HG03378 (cell line): ENCODE results near the gene CITED4.
A peak's percentile ranks its signal among the peaks of the same experiment; 100 is the strongest.
"Not testable (repeated sequence)": the region's sequence is repeated elsewhere in the genome, so short reads cannot be mapped to it uniquely, and the experiment has no call there.

Experiments used
- ATAC-seq: cut with Tn5 transposase; IDR thresholded peaks from one replicate; pipeline ENCODE4 v1.9.1; 2021; ENCODE audit warnings: mild to moderate bottlenecking, moderate library complexity; ENCODE audit not compliant: unreplicated experiment

The CITED4 gene, protein sequence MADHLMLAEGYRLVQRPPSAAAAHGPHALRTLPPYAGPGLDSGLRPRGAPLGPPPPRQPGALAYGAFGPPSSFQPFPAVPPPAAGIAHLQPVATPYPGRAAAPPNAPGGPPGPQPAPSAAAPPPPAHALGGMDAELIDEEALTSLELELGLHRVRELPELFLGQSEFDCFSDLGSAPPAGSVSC

DNA sequence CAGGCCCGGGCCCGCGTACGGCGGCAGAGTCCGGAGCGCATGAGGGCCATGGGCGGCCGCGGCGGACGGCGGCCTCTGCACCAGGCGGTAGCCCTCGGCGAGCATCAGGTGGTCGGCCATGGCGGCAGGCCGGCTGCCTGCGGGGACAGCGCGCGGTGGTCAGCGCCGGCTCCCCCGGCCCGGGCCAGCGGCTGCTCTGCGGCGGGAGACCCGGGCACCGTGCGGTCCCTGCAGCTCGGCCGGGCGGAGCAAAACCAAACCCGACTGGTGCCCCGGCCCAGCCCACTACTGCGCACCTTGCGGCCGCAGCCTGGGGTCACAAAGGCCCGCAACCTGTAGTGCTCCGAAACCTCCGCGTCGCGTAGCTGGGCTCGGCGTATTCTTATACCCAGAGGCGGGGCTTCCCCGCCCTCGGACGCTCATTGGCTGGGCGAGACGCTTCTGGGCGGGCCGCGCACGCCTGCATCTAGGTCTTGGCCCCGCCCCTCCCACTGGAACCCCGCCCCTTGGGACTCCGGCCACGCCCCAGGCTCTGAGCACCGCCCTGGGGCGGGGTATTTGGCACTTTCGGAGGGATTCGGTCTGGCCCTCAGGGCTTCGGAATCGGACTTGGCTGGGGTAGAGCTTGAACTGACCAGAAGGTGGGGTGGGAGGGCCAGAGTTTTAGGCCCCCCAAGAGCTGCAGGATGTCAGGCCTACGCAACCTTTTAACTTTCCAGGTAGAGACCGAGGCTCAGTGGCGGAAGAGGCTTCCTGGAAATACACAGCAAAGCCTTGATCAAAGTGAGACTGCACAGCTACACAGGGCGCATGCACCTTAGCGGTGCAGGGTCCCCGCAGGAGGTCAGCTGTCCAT is at the start of gene CITED4:
TSS of gene CITED4 (minus strand) at position 356 of the 856 bp plus-strand sequence. CDS start at position 120, 236 bp downstream.
- ATAC-seq: peak; percentile 89

DNA sequence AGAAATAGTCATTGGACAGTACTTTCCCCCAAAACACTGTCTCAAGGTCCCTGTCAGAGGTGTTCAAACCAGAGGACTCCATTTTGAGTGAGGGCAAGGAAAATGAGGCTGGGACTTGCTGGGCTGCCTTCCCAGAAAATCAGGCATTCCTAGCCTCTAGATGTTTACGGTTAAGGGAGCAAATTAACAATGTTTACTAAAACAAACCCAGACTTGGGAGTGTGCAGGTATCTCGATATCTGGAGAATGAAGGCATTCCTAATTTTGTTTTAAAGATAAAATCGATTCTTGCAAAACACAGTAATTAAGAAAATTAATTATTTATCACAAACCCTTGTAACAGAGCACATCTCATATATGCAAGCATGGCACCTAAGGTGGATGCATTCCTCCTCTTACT is 48.9 kb upstream of the CITED4 start:
- no peak for ATAC-seq

DNA sequence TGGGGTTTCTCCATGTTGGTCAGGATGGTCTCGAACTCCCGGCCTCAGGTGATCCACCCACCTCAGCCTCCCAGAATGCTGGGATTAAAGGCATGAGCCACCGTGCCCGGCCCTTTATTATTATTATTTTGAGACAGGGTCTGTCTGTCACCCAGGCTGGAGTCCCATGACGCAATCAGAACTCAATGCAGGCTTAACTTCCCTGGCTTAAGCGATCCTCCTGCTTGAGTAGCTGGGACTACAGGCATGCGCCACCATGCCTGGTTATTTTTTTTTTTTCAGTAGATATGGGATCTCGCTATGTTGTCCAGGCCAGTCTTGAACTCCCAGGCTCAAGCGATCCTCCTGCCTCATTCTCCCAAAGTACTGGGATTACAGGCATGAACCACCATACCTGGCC is 47.1 kb upstream of the CITED4 start:
- no peak for ATAC-seq

DNA sequence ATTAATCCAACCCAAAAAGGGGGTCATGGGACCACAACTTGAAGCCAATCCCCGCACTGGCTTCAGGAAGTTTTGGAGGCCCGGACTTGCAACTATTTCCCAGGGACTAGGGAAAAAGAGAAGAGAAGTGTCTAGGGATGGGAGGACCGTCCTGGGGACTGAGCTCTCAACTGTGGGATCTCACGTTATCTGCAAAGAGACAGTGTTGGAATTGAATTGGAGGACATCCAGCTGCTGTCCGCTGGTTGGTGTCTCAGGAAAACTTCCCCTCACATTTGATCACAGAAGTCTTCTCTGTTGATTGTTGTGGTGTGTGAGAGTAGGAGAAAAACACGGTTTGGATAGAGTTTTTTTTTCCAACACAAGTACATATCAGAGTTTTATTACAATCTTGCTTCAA is 46.2 kb upstream of the CITED4 start:
- ATAC-seq: no peak

DNA sequence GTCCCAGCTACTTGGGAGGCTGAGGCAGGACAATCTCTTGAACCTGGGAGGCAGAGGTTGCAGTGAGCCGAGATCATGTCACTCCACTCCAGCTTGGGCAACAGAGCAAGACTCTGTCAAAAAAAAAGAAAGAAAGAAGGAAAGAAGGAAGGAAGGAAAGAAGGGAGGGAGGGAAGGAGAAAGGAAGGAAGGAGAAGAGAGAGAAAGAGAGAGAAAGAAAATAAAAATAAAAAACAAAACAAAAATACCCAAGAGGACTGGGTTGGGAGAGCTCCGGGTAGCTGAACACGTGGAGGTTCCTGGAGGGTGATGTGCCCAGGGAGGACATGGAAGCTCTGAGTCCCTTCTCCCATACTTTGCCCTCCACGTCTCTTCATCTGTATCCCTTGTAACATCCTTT is 45.7 kb upstream of the CITED4 start:
- no peak for ATAC-seq

DNA sequence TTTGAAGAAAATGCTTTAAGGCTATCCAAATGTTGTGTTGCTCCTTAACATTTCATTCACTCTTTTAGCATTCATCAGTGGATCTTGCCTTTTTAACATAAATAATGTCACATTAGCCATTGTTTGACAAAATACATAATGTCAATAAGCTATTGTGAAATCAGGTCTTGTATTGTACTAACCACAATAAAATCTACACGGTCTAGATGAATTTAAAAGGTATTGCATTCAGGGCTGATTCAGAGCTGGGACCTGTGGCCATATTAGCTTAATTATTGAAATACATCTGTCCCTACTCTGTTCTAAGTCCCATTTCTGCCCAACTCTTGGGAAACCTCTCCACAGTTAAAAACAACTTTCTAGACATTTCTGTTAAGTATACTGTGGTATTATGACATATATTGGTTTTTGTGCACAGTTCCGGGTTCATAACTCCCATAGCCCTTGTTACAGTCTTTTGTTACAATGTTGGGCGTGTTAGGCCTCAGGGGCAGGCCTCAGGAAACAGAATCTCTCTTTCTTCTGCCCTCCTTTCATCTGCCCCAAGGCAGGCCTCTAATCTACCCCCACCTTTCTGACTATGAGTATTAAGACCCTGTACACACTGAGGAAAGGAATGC is 44.7 kb upstream of the CITED4 start:
- ATAC-seq: no peak

DNA sequence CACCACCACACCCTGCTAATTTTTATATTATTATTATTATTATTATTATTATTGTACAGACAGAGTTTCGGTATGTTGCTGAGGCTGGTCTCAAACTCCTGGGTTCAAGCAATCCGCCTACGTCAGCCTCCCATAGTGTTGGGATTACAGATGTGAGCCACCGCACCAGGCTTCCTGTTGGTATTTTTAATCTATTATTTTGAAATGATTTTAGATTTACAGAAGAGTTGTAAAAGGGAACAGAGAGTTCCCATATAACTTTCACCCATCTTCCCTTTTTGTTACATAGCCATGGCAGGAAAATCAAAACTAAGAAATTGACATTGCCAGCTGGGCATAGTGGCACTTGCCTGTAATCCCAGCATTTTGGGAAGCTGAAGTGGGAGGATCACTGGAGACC is 42.9 kb upstream of the CITED4 start:
- no peak for ATAC-seq

DNA sequence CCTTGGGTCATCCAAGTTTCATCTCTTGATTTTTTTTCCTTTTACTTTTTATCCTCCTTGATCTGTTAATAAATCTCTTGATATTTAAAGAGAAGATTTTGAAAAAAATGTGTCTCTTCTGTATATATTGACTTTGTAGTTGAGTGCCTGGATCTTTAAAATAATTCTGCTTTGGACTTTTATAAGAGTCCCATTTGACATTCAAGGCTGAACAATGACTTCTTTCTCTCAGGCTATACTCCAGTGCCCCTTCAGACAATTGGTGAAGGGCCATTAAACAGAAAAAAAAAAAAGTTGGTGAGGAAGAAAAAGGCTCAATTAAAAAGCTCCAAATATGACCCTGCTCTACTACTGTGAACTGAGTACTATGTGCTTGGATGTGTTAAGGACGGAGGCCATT is 40.9 kb upstream of the CITED4 start:
- no peak for ATAC-seq

DNA sequence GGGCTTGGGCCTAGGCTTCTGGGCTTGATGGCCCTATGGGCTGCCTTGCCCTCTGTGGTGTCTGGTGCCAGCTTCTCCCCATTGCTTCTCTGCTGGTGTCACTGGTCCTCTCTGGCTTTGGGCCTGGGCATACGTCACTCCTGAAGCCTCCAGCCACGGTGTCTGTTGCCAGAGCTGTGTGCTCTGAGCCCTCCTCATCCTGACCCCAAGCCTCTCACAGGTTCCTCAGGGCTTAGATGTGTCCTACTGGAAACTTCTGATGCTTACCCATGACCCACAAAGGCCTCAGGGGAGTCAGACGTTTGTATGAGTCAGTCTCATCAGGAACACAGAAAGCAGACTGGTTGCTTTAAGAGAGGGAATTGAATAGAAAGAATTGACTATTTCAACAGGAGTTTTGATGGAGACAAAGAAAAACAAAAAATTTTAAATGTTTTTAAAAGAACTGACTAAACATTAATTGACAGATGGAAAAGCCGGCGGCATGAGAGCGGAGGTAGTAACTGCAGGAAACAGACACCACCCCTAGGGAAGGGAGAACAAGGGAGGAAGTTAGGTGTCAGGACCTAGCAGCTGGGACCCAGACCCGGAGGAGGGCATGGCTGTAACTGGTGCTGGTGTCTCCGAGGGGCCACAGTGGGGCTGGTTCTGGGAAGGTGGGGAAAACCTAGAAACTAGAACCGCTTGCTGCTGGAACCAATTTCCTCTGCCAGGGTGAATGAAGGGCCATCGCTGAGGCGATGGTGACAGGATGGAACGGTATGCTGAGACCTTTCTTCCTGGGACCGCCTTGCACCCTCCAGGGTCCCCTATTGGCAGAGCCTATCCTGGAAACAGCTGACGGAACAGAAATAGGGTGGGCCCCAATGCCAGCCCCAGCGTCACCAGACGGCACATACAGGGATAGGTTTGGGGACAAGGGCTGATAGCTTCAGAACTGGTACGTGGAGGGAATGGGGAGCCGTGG is 40.0 kb upstream of the CITED4 start:
- ATAC-seq: no peak

DNA sequence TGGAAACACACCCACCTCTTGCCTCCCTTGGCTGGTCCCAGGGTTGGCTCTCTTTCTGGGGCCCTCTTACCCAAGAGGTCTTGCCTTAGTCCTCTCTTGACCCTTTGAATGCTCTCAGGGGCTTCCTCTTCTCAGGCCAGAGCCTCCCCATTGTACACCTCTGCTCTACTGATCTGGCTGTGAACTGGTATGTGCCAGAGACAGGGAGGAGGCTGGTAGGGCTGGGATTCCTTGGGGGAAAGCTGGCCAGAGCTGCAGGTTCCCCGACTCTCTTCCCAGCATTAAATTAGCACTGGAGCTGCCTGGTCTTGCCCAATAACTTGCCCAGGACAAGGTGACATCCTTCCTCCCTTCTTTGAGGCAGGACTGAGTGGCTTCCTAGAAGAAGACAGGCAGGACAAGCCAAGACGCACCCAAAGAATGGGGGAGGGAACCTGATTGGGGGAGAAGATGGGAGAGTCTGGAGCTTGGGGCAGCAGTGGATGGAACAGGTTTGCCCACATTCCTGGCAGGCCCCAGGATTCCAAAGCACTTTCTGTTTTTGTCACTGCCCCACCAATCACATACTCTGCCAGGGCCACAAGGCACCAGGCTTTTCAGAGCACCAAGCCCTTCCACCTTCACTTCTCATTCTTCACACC is 37.2 kb upstream of the CITED4 start:
- ATAC-seq: no peak

DNA sequence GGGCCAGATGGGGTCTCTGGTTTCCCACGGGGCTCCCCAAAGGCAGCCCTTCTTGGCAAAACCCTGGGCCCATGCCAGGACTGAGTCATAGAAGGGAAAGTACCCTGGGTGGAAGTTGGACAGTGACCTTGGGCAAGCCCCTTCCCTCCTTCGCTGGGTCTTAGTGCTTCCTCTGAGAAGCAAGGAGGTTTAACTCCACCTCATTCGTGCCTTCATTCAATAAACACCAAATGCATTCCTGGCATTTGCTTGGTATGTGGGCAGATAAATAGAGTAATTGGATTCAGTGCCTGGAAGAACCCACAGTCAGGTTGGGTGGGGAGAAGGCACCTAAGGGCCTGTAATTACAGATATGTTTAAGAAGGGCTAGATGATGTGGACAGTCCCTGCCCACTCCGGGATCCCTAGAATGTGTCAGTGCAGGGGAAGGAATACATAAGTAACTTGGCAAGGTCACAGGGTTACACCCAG is 36.3 kb upstream of the CITED4 start:
- ATAC-seq: no peak

DNA sequence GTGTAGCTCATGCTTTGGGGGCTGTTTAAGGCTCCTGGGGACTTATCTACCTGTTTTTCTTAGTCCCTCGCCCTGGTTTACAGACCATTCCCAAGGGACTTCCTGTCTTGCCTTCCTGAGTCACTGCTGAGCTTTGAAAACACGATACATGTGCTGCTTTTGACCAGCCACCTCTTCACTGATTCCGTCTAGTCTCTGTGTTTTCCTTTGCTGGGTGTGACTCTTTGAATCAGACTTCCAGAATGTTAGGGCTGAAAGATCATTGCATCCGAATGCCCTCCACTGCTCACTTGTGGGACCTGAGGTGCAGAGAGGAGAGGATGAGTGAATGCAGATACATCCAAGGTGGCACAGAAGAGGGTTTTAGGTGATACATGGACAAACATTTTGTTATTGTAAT is 35.4 kb upstream of the CITED4 start:
- ATAC-seq: no peak

DNA sequence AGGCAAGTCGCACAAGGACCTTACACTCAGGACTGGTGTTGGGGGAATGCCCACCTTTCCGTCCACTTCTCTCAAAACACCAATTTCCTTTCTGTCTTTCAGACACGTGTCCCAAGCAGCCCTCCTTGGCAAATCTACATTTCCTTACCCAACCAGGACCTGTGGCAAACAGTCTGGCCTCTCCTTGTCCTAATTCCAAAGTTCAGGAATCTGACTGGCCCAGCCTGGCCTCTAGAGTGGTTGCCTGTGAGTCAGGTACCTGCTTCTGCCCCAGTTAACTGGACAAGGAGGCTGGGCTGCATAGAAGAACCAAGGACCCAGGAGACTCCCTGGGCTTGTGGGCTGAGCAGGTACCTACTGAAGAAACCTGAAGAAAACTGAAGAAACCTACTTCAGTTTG is 34.3 kb upstream of the CITED4 start:
- ATAC-seq: no peak

DNA sequence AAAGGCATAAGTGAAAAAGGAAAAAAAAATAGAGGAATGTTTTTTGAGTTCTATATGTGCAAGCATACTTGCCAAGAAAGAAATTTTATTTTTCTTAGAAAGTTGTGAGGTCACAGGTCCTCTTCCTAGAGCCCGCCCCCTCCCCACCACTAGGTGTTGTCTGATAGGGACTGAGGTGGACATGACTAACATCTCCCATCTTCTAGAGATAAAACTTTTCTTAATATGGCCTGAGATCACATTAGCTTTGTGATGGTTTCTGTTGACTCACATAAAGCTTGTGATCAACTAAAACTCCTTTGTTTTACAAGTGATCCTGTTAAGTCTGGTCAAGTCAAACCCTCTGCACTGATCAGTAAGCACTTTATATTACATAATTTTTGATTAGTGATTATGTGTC is 33.4 kb upstream of the CITED4 start:
- no peak for ATAC-seq

DNA sequence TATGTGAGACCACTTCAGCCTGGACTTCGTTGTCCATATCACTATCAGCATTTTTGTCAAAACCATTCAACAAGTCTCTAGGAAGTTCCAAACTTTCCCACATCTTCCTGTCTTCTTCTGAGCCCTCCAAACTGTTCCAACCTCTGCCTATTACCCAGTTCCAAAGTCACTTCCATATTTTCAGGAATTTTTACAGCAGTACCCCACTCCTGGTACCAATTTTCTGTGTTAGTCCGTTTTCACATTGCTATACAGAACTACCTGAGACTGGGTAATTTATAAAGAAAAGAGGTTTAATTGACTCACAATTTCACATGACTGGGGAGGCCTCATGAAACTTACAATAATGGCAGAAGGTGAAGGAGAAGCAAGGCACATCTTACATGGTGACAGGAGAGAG is 32.7 kb upstream of the CITED4 start:
- not testable (repeated sequence) for ATAC-seq

DNA sequence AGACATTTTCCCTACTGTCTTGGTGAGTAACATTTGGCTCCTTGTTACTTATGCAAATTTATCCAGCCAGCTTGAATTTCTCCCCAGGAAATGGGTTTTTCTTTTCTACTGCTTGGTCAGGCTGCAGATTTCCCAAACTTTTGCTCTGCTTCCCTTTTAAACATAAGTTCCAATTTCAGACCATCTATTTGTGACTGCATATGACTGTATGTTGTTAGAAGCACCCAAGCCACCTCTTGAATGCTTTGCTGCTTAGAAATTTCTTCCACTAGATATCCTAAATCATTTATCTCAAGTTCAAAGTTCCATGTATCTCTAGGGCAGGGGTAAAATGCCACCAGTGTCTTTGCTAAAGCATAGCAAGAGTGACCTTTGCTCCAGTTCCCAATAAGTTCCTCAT is 32.3 kb upstream of the CITED4 start:
- no peak for ATAC-seq

DNA sequence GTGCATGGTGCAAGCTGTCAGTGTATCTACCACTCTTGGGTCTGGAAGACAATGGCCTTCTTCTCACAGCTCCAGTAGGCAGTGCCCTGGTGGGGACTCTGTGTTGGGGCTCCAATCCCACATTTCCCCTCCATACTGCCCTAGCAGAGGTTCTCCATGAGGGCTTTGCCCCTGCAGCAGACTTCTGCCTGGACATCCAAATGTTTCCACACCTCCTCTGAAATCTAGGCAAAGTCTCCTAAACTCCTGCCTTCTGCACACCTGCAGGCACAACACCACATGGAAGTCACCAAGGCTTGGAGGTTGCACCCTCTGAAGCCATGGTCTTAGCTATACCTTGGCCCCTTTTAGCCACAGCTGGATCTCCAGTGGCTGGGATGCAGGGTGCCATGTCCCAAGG is 31.8 kb upstream of the CITED4 start:
- no peak for ATAC-seq

DNA sequence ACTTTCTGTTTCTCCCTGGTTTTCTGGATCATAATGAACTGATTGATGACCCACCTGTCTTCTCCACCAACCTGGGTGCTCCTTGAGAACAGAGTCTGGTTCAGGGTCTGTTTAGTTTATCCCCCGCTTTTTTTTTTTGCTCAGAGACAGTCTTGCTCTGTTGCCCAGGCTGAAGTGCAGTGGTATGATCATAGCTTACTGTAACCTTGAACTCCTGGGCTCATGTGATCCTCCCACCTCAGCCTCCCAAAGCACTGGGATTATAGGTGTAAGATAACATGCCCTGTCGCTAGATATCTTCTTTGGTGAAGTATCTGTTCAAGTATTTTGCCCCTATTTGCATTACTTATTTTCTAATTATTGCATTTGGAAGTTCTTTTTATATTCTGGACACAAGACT is 30.2 kb upstream of the CITED4 start:
- ATAC-seq: no peak

DNA sequence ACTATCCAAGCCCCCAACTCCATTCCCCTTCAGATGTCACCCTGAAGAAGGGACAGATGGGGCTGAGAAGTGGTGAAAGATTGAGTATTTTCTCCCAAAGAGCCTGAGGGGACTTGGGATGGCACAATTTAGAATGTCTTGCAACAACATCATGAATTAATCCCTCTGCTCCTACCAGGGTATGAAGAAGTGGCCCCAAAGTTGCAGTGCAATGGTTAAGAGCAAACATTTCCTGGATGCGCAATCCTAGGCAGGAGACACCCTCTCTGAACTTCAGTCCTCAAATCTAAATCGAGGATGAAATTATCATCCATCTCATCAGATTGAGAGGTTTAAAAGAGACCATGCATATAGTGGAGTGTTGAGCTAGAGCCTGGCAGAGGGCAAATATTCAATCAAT is 28.6 kb upstream of the CITED4 start:
- ATAC-seq: no peak

DNA sequence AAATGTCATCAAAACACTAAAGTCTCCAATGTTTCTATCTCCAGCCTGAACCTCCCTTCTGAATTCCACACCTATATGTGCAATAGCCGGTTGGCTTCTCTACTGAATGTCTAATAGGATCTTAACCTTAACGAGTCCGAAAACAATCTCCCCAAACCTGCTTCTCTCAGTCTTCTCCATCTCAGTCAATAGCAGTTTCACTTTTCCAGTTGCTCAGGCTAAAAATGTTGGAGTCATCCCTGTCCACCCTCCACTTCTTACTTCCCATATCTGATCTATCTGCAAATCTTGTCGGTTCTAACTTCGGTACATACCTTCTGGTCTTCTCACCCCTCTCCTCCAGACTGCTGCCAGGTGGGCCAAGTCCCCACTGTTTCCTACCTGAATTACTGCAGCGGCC is 25.5 kb upstream of the CITED4 start:
- ATAC-seq: no peak

DNA sequence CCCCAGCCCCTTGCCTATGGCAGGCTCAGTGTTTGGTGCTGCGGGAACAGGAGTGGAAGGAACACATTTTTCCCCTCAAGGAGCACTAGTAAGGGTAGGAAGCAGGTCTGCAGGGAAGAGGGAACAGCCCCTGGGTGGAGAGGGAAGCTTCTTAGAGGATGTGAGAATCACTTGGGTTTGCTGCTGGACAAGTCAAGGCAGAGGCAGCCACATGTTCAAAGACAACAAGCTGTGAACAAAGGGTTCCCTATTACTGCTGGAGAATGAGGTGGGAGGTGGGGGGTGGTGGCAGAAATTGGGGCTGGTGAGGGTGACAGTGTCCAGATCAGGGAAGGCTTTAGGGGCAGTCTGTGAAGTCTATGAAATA is 24.8 kb upstream of the CITED4 start:
- no peak for ATAC-seq
